CD4-positive, alpha-beta memory T cell (primary cell): Measurements from ENCODE around the gene ARHGAP1. TPM values are rescaled to one million over a fixed set of nuclear protein-coding genes. Genes with fewer than 3 reads are reported as not detected.

ENCODE experiments used
- CTCF ChIA-PET: fragments of 350-600 bp; sonication (Branson Sonifier 250); formaldehyde crosslinking; loops from one replicate; lab custom pipeline; 2021; ENCODE audit warnings: inconsistent platforms; ENCODE audit not compliant: partially characterized antibody; lab: Charles Lee
- POLR2A ChIA-PET: fragments of 350-600 bp; sonication (Branson Sonifier 250); formaldehyde crosslinking; loops from one replicate; lab custom pipeline; 2021; ENCODE audit not compliant: partially characterized antibody; lab: Charles Lee
- DNase-seq, 5 donors: peaks; one replicate each; pipeline versions ENCODE4 v3.0.0 to v3.0.0-alpha.2; 2020 to 2022; ENCODE audit warnings: mixed read lengths in 1 of 5
- H3K27ac ChIP-seq: one replicate; pipeline ENCODE4 v1.7.0; 2013; ENCODE audit warnings: low read depth, low read length
- H3K27me3 ChIP-seq: 2 replicates; pipeline ENCODE4 v1.7.0; 2013; ENCODE audit warnings: mild to moderate bottlenecking, low read length, moderate library complexity; ENCODE audit not compliant: insufficient read depth
- H3K36me3 ChIP-seq: 2 replicates; pipeline ENCODE4 v1.7.0; 2013; ENCODE audit warnings: mild to moderate bottlenecking, low read length, moderate library complexity; ENCODE audit not compliant: insufficient read depth
- H3K4me1 ChIP-seq: 2 replicates; pipeline ENCODE4 v1.7.0; 2013; ENCODE audit warnings: mild to moderate bottlenecking, low read length, moderate library complexity; ENCODE audit not compliant: insufficient read depth
- H3K4me3 ChIP-seq, 2 donors: one replicate each; pipeline ENCODE4 v1.7.0; 2013; ENCODE audit warnings: low read length in 2 of 2, mild to moderate bottlenecking in 1 of 2
- H3K9me3 ChIP-seq, 2 donors: one replicate each; pipeline ENCODE4 v1.7.0; 2013; ENCODE audit warnings: low read length in 2 of 2, control low read depth in 1 of 2; ENCODE audit not compliant: control insufficient read depth in 1 of 2
- H3K27ac Mint-ChIP-seq, 7 donors: one replicate each; pipeline ENCODE4 v1.8.0; 2020 to 2021; ENCODE audit warnings: mixed read lengths in 7 of 7, mild to moderate bottlenecking in 6 of 7, inconsistent platforms in 3 of 7, moderate library complexity in 3 of 7
- H3K27me3 Mint-ChIP-seq, 2 donors: one replicate each; pipeline ENCODE4 v1.8.0; 2020 to 2021; ENCODE audit warnings: mixed read lengths in 2 of 2
- H3K36me3 Mint-ChIP-seq, 2 donors: one replicate each; pipeline ENCODE4 v1.8.0; 2020 to 2021; ENCODE audit warnings: mixed read lengths in 2 of 2, inconsistent platforms in 1 of 2, mild to moderate bottlenecking in 1 of 2
- H3K4me1 Mint-ChIP-seq, 4 donors: one replicate each; pipeline ENCODE4 v1.8.0; 2020 to 2021; ENCODE audit warnings: mixed read lengths in 4 of 4, mild to moderate bottlenecking in 1 of 4
- H3K4me3 Mint-ChIP-seq, 8 donors: one replicate each; pipeline ENCODE4 v1.8.0; 2020 to 2021; ENCODE audit warnings: mixed read lengths in 8 of 8, mild to moderate bottlenecking in 7 of 8, moderate library complexity in 6 of 8, inconsistent platforms in 3 of 8
- H3K9me3 Mint-ChIP-seq, 8 donors: one replicate each; pipeline ENCODE4 v1.8.0; 2020 to 2021; ENCODE audit warnings: mixed read lengths in 8 of 8, mild to moderate bottlenecking in 5 of 8, inconsistent platforms in 3 of 8, moderate library complexity in 1 of 8
- intact Hi-C: fragments of 100-400 bp; cut with micrococcal nuclease; formaldehyde crosslinking; loops from one replicate; pipeline ENCODE4 v1.15.1; 2023
- polyA plus RNA-seq, 2 donors: library from polyadenylated mRNA; unstranded; fragments of 300-500 nt; fragmentation: Illumina TruSeq; gene quantifications; one replicate each; pipeline ENCODE4 v1.2.3, GENCODE V29; 2021
- total RNA-seq, 2 experiments: library from RNA; stranded (reverse); gene quantifications; one replicate each; pipeline ENCODE4 v1.2.3, GENCODE V29; 2021

The ARHGAP1 gene
- total and polyA plus RNA-seq, 4 experiments from 2014 or later: 39.0 to 85.8 (median 66.7) TPM

DNA sequence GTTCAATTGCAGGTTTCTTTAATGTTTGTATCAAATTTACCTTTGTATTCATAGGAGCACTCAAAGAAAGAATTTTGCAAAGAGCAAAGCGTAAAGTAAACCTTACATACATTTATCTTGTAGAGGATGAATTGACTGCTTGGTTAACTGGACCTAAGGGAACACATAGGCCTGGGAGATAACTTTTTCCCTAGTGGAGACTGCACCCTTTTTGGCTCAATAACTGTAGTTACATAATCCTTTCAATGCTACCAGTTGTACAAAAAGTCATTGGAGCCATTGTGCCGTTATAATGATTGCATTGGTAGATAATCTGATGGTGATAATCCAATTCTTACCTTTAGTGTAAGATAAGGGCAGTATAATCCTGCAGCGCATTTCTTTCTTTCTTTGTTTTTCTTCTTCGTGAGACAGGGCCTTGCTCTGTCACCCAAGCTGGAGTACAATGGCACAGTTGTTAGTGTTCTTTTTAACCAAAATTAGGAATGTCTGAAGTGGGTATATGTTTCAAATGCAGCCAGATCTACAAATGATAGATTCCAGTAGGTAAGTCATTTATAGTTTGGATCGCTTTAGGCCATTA, 64.8 kb downstream of the ARHGAP1 start:
- no peaks in the 10 kb centered on the region for H3K9me3 Mint-ChIP-seq
- intact Hi-C loops: no loop called here

GRCh38 chr11:46633291-46634217, 66.9 kb downstream of the ARHGAP1 start:
- no peak for DNase-seq
- H3K4me1 Mint-ChIP-seq: peaks cover 5 to 19% (median 10%) of the 10 kb centered on the region in 4 donors
- H3K27me3 Mint-ChIP-seq: no peaks in the 10 kb centered on the region
- H3K27ac Mint-ChIP-seq: no peak overlapping the region
- H3K36me3 Mint-ChIP-seq: peaks cover 30 to 48% of the 10 kb centered on the region in 2 donors
- H3K4me1 ChIP-seq: peaks cover 4% of the 10 kb centered on the region
- H3K9me3 Mint-ChIP-seq: no peaks in the 10 kb centered on the region
- no peak overlapping the region for H3K4me3 Mint-ChIP-seq
- H3K9me3 ChIP-seq: no peaks in the 10 kb centered on the region
- intact Hi-C loops: no loop called here
- no peaks in the 10 kb centered on the region for H3K27me3 ChIP-seq
- CTCF ChIA-PET: interaction anchor here (0.6 kb wide), 1 partner anchor 571 kb away, joined by 3 read pairs; no protein-coding TSS in a partner anchor
- no peak overlapping the region for H3K27ac ChIP-seq
- POLR2A ChIA-PET: no interaction called here
- H3K4me3 ChIP-seq: no peak overlapping the region
- peaks cover 15% of the 10 kb centered on the region for H3K36me3 ChIP-seq

More for the DNA sequence above, 64.8 kb downstream of the ARHGAP1 start:
- Mint-ChIP-seq H3K36me3 (peaks cover 35 to 51% of the 10 kb centered on the region in 2 donors), H3K4me3 (no peak overlapping the region), H3K27me3 (no peaks in the 10 kb centered on the region), H3K27ac (no peak overlapping the region), H3K4me1 (peaks cover 6 to 21% (median 14%) of the 10 kb centered on the region in 4 donors)
- no peak overlapping the region for H3K27ac ChIP-seq
- H3K27me3 ChIP-seq: no peaks in the 10 kb centered on the region
- ChIA-PET POLR2A (no interaction called here), CTCF (interaction anchor here (0.6 kb wide), 1 partner anchor 18 kb away, joined by 3 read pairs; the partner anchor contains the start of gene ATG13)
- H3K36me3 ChIP-seq: peaks cover 10% of the 10 kb centered on the region
- no peaks in the 10 kb centered on the region for H3K4me1 ChIP-seq
- DNase-seq: no peak
- H3K9me3 ChIP-seq: no peaks in the 10 kb centered on the region
- H3K4me3 ChIP-seq: no peak overlapping the region

GRCh38 chr11:46632502-46632901, 67.9 kb downstream of the ARHGAP1 start:
- no peaks in the 10 kb centered on the region for H3K9me3 ChIP-seq
- no peaks in the 10 kb centered on the region for H3K27me3 ChIP-seq
- no peaks in the 10 kb centered on the region for H3K9me3 Mint-ChIP-seq
- H3K27ac Mint-ChIP-seq: no peak overlapping the region
- peaks cover 4 to 12% (median 8%) of the 10 kb centered on the region in 4 donors for H3K4me1 Mint-ChIP-seq
- intact Hi-C loops: no loop called here
- H3K27ac ChIP-seq: no peak overlapping the region
- peaks cover 26 to 42% of the 10 kb centered on the region in 2 donors for H3K36me3 Mint-ChIP-seq
- peaks cover 15% of the 10 kb centered on the region for H3K36me3 ChIP-seq
- DNase-seq: no peak
- CTCF ChIA-PET: no interaction called here
- H3K4me3 ChIP-seq: no peak overlapping the region
- H3K4me3 Mint-ChIP-seq: no peak overlapping the region
- POLR2A ChIA-PET: interaction anchor here (0.6 kb wide), 1 partner anchor 390 kb away, joined by 3 read pairs; no protein-coding TSS in a partner anchor
- no peaks in the 10 kb centered on the region for H3K27me3 Mint-ChIP-seq
- peaks cover 4% of the 10 kb centered on the region for H3K4me1 ChIP-seq

- Histone ChIP-seq H3K4me3 (no peak overlapping the region), H3K36me3 (peaks cover 15% of the 10 kb centered on the region), H3K9me3 (no peaks in the 10 kb centered on the region), H3K4me1 (peaks cover 4% of the 10 kb centered on the region), H3K27me3 (no peaks in the 10 kb centered on the region), H3K27ac (no peak overlapping the region)
- peaks cover 26 to 40% of the 10 kb centered on the region in 2 donors for H3K36me3 Mint-ChIP-seq
- no peak for DNase-seq
- no peaks in the 10 kb centered on the region for H3K27me3 Mint-ChIP-seq
- ChIA-PET CTCF (interaction anchor here (2.7 kb wide), 1 partner anchor 13 kb away, joined by 12 read pairs; the partner anchor contains the start of gene ATG13), POLR2A (no interaction called here)
- intact Hi-C loops: no loop called here
- no peak overlapping the region for H3K4me3 Mint-ChIP-seq
- H3K9me3 Mint-ChIP-seq: no peaks in the 10 kb centered on the region
- H3K4me1 Mint-ChIP-seq: peaks cover 3 to 12% (median 9%) of the 10 kb centered on the region in 4 donors
- H3K27ac Mint-ChIP-seq: peak overlapping the region in 1 of 7 donors; percentile 38
These were observed 68.7 kb downstream of the ARHGAP1 start for GRCh38 chr11:46631676-46632075.

DNA sequence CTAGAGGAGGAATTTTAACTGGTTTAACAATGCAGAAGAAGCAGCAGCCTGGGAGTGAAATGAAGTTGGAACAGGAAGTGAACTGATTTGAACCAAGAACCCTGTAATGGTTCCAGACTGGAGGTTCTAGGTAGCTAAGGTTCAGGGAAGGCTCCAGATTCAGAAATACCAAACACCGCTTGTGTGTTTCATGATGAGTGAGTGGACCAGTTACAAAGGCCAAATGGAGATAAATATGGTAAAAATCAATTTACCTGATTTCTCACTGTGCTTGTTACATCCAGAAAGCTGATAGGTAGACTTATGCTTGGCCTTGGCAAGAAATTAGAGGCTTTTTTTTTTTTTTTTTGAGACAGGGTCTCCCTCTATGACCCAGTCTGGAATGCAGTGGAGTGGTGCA, 70.2 kb downstream of the ARHGAP1 start:
- H3K4me1 ChIP-seq: peaks cover 4% of the 10 kb centered on the region
- Mint-ChIP-seq H3K4me3 (no peak overlapping the region), H3K9me3 (no peaks in the 10 kb centered on the region), H3K27ac (no peak overlapping the region), H3K36me3 (peaks cover 25 to 43% of the 10 kb centered on the region in 2 donors), H3K27me3 (no peaks in the 10 kb centered on the region), H3K4me1 (peaks cover 8 to 21% (median 13%) of the 10 kb centered on the region in 4 donors)
- H3K4me3 ChIP-seq: no peak overlapping the region
- intact Hi-C loops: no loop called here
- CTCF ChIA-PET: interaction anchor here (2.7 kb wide), 1 partner anchor 12 kb away, joined by 12 read pairs; the partner anchor contains the start of gene ATG13
- POLR2A ChIA-PET: interaction anchor here (0.6 kb wide), 1 partner anchor 278 kb away, joined by 3 read pairs; no protein-coding TSS in a partner anchor
- no peak for DNase-seq
- peaks cover 15% of the 10 kb centered on the region for H3K36me3 ChIP-seq
- no peaks in the 10 kb centered on the region for H3K27me3 ChIP-seq
- no peaks in the 10 kb centered on the region for H3K9me3 ChIP-seq
- H3K27ac ChIP-seq: no peak overlapping the region

GRCh38 chr11:46628961-46629360, 71.5 kb downstream of the ARHGAP1 start:
- no peak for DNase-seq
- peak overlapping the region in 1 of 7 donors; percentile 43 for H3K27ac Mint-ChIP-seq
- H3K27me3 Mint-ChIP-seq: no peaks in the 10 kb centered on the region
- peaks cover 23% of the 10 kb centered on the region for H3K36me3 ChIP-seq
- H3K9me3 Mint-ChIP-seq: no peaks in the 10 kb centered on the region
- peaks cover 12 to 29% (median 14%) of the 10 kb centered on the region in 4 donors for H3K4me1 Mint-ChIP-seq
- no peaks in the 10 kb centered on the region for H3K9me3 ChIP-seq
- ChIA-PET CTCF (no interaction called here), POLR2A (no interaction called here)
- peaks cover 32 to 50% of the 10 kb centered on the region in 2 donors for H3K36me3 Mint-ChIP-seq
- no peak overlapping the region for H3K4me3 ChIP-seq
- H3K4me3 Mint-ChIP-seq: peak overlapping the region in 1 of 8 donors; percentile 38
- H3K27ac ChIP-seq: no peak overlapping the region
- intact Hi-C loops: no loop called here
- peaks cover 10% of the 10 kb centered on the region for H3K4me1 ChIP-seq
- no peaks in the 10 kb centered on the region for H3K27me3 ChIP-seq
